Measurements from ENCODE around the gene EMP3.

DNA sequence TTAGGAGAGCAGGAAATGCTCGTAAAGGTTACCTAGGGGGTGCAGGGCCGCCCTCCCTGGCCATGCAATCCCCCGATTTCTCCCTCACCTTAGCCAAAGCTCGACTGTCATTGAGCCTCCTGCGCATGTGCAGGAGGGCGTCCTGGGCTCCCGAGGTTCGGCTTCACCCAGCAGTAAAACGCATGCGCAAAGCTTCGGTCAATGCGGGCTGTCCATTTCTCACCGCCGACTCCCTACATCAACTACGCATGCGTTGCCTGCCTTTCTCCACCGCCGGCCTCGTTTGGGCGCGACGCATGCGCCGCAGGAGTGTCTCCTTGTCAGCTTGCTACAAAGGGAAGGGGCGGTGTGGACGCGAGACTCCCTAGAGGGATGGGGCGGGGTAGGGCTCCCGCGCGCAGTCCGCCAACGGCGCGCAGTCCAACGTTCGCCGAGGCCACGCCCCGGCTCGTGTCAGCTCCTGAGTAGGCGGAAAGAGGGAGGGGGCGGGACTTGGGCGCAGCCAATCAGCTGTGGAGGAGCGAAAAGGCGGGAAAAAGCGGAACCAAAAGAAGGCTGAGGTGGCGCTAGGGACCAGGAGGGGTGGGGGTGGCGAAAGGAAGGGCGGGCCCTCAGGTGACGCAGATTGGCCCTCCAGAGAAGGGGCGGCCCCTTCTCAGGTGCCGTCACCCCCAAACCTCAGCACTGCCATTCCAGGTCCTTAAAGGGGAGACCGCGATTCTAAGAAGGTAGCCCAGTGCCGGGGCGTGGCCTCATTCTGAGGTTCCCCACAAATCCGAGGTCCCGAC lies 38.7 kb downstream of the EMP3 start, which contains the start of the genes SYNGR4 and TMEM143:
- TF ChIP-seq, protein P1, sequence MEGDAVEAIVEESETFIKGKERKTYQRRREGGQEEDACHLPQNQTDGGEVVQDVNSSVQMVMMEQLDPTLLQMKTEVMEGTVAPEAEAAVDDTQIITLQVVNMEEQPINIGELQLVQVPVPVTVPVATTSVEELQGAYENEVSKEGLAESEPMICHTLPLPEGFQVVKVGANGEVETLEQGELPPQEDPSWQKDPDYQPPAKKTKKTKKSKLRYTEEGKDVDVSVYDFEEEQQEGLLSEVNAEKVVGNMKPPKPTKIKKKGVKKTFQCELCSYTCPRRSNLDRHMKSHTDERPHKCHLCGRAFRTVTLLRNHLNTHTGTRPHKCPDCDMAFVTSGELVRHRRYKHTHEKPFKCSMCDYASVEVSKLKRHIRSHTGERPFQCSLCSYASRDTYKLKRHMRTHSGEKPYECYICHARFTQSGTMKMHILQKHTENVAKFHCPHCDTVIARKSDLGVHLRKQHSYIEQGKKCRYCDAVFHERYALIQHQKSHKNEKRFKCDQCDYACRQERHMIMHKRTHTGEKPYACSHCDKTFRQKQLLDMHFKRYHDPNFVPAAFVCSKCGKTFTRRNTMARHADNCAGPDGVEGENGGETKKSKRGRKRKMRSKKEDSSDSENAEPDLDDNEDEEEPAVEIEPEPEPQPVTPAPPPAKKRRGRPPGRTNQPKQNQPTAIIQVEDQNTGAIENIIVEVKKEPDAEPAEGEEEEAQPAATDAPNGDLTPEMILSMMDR (IDR thresholded peaks at IDR 0.05), result no peak
- TF ChIP-seq EZH2 (IDR thresholded peaks at IDR 0.05), result no peak
